Spleen (tissue), 11 donors: ENCODE measurements around the gene CPNE6. TPM values are rescaled to one million over a fixed set of nuclear protein-coding genes. Genes with fewer than 3 reads are reported as not detected.

Experiments
- DNase-seq: peaks from one replicate; pipeline ENCODE4 v3.0.0-alpha.2; 2020
- H3K27ac ChIP-seq, 8 donors: fragments of 200-600 bp; sonication (generic) in 7 of 8; 1 replicate in 4 of 8; 2 replicates in 4 of 8; pipeline versions ENCODE4 v1.5.0 to v1.8.0; 2016 to 2021; ENCODE audit warnings: inconsistent platforms in 4 of 8, mild to moderate bottlenecking in 4 of 8, moderate library complexity in 1 of 8
- H3K27me3 ChIP-seq, 7 donors: fragments of 200-600 bp; sonication (generic) in 6 of 7; replicated peaks in 1 of 7; 1 replicate in 4 of 7; 2 replicates in 3 of 7; pipeline versions ENCODE4 v1.5.0 to v1.8.0; 2016 to 2021; ENCODE audit warnings: inconsistent platforms in 3 of 7, mild to moderate bottlenecking in 1 of 7
- H3K36me3 ChIP-seq, 6 donors: fragments of 200-600 bp; sonication (generic) in 5 of 6; 1 replicate in 4 of 6; 2 replicates in 2 of 6; pipeline versions ENCODE4 v1.5.0 to v1.8.0; 2016 to 2021; ENCODE audit warnings: inconsistent platforms in 2 of 6
- H3K4me1 ChIP-seq, 6 donors: fragments of 200-600 bp; sonication (generic) in 5 of 6; 1 replicate in 3 of 6; 2 replicates in 3 of 6; pipeline versions ENCODE4 v1.5.0 to v1.8.0; 2016 to 2021; ENCODE audit warnings: inconsistent platforms in 3 of 6
- H3K4me3 ChIP-seq, 8 donors: fragments of 200-600 bp; sonication (generic) in 7 of 8; 1 replicate in 4 of 8; 2 replicates in 4 of 8; pipeline versions ENCODE4 v1.5.0 to v1.8.0; 2016 to 2021; ENCODE audit warnings: inconsistent platforms in 4 of 8, mild to moderate bottlenecking in 4 of 8, moderate library complexity in 2 of 8
- H3K9me3 ChIP-seq, 8 donors: fragments of 200-600 bp; sonication (generic) in 7 of 8; 1 replicate in 4 of 8; 2 replicates in 4 of 8; pipeline versions ENCODE4 v1.5.0 to v1.8.0; 2016 to 2021; ENCODE audit warnings: inconsistent platforms in 4 of 8
- CTCF ChIP-seq, 11 experiments: fragments of 200-600 bp in 7 of 11; fragments of 450-650 bp in 4 of 11; sonication (generic) in 4 of 11; IDR thresholded peaks in 8 of 11; conservative IDR thresholded peaks in 3 of 11; 1 replicate in 7 of 11; 2 replicates in 4 of 11; pipeline versions ENCODE4 v1.4.0 to v1.8.0; 2016 to 2021; ENCODE audit warnings: antibody characterized with exemption in 11 of 11, inconsistent platforms in 4 of 11, mild to moderate bottlenecking in 1 of 11
- POLR2A ChIP-seq, 3 donors: fragments of 450-650 bp; IDR thresholded peaks; one replicate each; pipeline ENCODE4 v1.5.1; 2017; ENCODE audit warnings: antibody characterized with exemption in 3 of 3, mild to moderate bottlenecking in 1 of 3
- POLR2AphosphoS5 ChIP-seq, 3 donors: sonication (generic); formaldehyde crosslinking; IDR thresholded peaks; one replicate each; pipeline ENCODE4 v1.5.1; 2017; ENCODE audit warnings: antibody characterized with exemption in 3 of 3
- WGBS, 5 donors: extraction: QIAGEN DNeasy Blood & Tissue Kit in 3 of 5; methylation state at CpG; one replicate each; pipeline versions ENCODE4 v1.1.5 to v1.1.7; 2013 to 2018; 5-methylcytosine and 5-hydroxymethylcytosine counted together
- intact Hi-C: fragments of 100-400 bp; cut with DNase I; formaldehyde crosslinking; loops from one replicate; pipeline ENCODE4 v1.15.0; 2023; ENCODE audit warnings: low total_unique reads
- polyA plus RNA-seq, 3 donors: library from polyadenylated mRNA; stranded (reverse); fragments of 200-250 nt; gene quantifications; one replicate each; pipeline ENCODE4 v1.2.1, GENCODE V29; 2013
- total RNA-seq, 7 donors: library from RNA; depleted of rRNA in 3 of 7; stranded (reverse); fragments of >200 nt in 3 of 7; fragmentation: NEBNext Ultra II Directional in 4 of 7; extraction: Animal tissue kit (Norgen Biotek cat#: 25700) in 4 of 7; gene quantifications; one replicate each; pipeline versions ENCODE4 v1.1.0 to v1.2.1, GENCODE V29; 2016 to 2021
- donor health status: healthy with polysubstance abuse.
- donor health status: DM: no; HTN: no; CAD: no; lungs with moderate emphysema.
- donor health status: DM: no; HTN: no; CAD: no.
- donor health status: Bipolar disorder and iron deficiency.
- donor health status: healthy.
- donor health status: DM: no; HTN: no; CAD: no.
- donor health status: DM: yes; HTN: yes; CAD: no.

CPNE6 gene
- total and polyA plus RNA-seq, 10 donors = 0.03 to 0.13 TPM; not detected in 8

DNA sequence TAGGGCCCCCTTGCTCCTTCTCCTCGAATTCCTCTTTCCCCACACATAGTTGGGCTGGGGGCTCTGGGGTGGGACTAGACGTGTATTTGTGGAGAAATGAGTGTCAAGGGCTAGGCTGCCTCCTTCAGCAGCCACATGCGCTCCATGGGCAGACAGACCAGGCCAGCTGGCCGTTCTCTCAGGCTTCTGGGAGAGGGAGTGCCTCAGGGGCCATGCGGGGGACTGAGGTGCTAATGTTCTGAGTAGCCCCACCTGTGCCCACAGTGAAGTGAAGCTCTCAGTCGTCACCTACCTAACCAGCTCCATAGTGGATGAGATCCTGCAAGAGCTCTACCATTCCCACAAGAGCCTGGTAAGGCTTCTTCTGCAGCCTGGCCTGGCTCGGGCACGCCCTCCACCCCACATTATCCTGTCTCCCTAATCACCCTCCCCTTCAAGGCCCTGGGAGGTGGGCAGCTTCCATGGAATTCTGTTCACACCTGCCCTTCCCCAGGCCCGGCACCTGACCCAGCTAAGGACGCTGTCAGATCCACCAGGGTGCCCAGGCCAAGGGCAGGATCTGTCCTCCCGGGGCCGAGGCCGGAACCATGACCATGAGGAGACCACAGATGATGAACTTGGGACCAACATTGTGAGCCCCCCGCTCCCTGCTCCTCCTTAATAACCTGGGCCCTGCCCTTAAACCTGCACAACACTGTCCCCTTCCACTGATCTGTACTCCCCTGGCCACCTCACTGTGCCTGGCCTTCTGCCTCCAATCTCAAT lies 9.0 kb upstream of the CPNE6 start:
- TF ChIP-seq POLR2A (IDR thresholded peaks at IDR 0.05) = no peak
- TF ChIP-seq POLR2AphosphoS5 (IDR thresholded peaks at IDR 0.05) = no peak
- no peak for TF ChIP-seq CTCF (IDR thresholded peaks at IDR 0.05 in 8 of 11, conservative IDR thresholded peaks at IDR 0.05 in 3 of 11)
- 87 to 95% (median 88%) methylated on average over 11 to 14 of the region's 14 CpGs for WGBS, 5 donors
- H3K9me3 ChIP-seq = no peaks in the 10 kb centered on the region
- peak; percentile 50 for DNase-seq
- no peaks in the 10 kb centered on the region for H3K27me3 ChIP-seq
- peaks cover 0 to 10% (median 0%) of the 10 kb centered on the region in 6 donors for H3K4me1 ChIP-seq
- intact Hi-C loops = no loop called here
- H3K36me3 ChIP-seq = no peaks in the 10 kb centered on the region
- no peak overlapping the region for H3K27ac ChIP-seq
- H3K4me3 ChIP-seq = no peak overlapping the region

GRCh38 chr14:24063263-24063836 lies 8.0 kb upstream of the CPNE6 start:
- no peaks in the 10 kb centered on the region for H3K9me3 ChIP-seq
- WGBS, 5 donors = 77 to 88% (median 79%) methylated on average over 4 of the region's 4 CpGs
- intact Hi-C loops = no loop called here
- H3K36me3 ChIP-seq = no peaks in the 10 kb centered on the region
- no peak for TF ChIP-seq POLR2A (IDR thresholded peaks at IDR 0.05)
- TF ChIP-seq POLR2AphosphoS5 (IDR thresholded peaks at IDR 0.05) = no peak
- TF ChIP-seq CTCF (IDR thresholded peaks at IDR 0.05 in 8 of 11, conservative IDR thresholded peaks at IDR 0.05 in 3 of 11) = no peak
- H3K27me3 ChIP-seq = no peaks in the 10 kb centered on the region
- H3K4me3 ChIP-seq = no peak overlapping the region
- H3K27ac ChIP-seq = no peak overlapping the region
- DNase-seq = peak; percentile 35
- peaks cover 0 to 5% (median 0%) of the 10 kb centered on the region in 6 donors for H3K4me1 ChIP-seq

DNA sequence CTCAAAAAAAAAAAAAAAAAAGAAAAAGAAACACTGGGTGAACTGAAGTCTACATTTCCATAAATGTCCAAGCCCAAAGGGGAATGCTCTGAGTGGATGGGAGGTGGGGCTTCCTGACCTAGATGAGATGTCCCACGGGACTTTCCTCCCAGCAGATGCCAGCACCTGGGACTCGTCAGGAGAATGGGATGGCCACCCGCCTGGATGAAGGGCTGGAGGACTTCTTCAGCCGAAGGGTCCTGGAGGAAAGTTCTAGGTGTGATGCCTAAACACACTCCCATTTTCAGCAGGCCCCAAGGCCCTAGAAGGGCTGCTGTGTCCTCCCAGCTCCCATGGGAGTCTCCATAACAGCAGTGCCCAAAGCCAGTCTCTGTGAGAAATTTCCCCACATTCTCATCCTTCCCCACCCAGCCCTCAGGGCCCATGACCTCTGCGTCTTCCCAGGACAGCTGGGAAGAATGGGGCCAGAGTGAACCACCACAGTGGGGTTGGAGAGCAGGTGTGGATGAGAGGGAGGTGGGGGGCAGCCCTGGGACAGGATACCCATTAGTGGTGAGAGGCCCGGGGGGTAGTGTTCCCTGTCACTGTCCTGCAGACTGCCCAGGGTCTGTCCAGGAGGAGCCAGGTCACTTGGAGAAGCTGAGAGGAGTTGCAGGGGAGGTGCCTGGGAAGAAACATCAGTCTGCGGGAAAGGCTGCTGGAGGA lies 7.1 kb upstream of the CPNE6 start:
- TF ChIP-seq POLR2A (IDR thresholded peaks at IDR 0.05) = no peak
- no peak for TF ChIP-seq POLR2AphosphoS5 (IDR thresholded peaks at IDR 0.05)
- no peak for TF ChIP-seq CTCF (IDR thresholded peaks at IDR 0.05 in 8 of 11, conservative IDR thresholded peaks at IDR 0.05 in 3 of 11)
- Histone ChIP-seq H3K36me3 (no peaks in the 10 kb centered on the region), H3K4me1 (no peaks in the 10 kb centered on the region), H3K4me3 (no peak overlapping the region), H3K27ac (no peak overlapping the region), H3K27me3 (no peaks in the 10 kb centered on the region), H3K9me3 (no peaks in the 10 kb centered on the region)
- DNase-seq = no peak
- intact Hi-C loops = no loop called here
- WGBS, 5 donors = 81 to 90% (median 85%) methylated on average over 7 of the region's 7 CpGs

DNA sequence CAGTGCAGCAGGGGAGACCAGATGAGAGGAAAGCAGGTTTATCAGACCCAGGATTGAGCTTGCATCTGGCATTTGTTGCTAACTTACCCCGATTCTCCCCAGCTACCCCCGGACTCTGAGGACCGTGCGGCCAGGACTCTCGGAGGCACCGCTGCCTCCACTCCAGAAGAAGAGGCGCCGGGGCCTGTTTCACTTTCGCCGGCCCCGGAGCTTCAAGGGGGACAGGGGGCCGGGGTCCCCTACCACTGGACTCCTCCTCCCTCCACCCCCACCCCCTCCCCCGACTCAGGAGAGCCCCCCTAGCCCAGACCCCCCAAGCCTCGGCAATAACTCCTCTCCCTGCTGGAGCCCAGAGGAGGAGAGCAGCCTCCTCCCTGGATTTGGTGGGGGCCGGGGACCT lies 6.5 kb upstream of the CPNE6 start:
- Histone ChIP-seq H3K27ac (no peak overlapping the region), H3K4me1 (no peaks in the 10 kb centered on the region), H3K4me3 (no peak overlapping the region), H3K9me3 (no peaks in the 10 kb centered on the region), H3K27me3 (no peaks in the 10 kb centered on the region), H3K36me3 (no peaks in the 10 kb centered on the region)
- DNase-seq = no peak
- TF ChIP-seq POLR2A (IDR thresholded peaks at IDR 0.05) = no peak
- TF ChIP-seq POLR2AphosphoS5 (IDR thresholded peaks at IDR 0.05) = no peak
- TF ChIP-seq CTCF (IDR thresholded peaks at IDR 0.05 in 8 of 11, conservative IDR thresholded peaks at IDR 0.05 in 3 of 11) = no peak
- intact Hi-C loops = no loop called here
- whole genome bisulfite sequencing, 5 donors = 82 to 93% (median 85%) methylated on average over 13 to 15 of the region's 15 CpGs
